Endothelial cell of umbilical vein (primary cell): ENCODE measurements around the gene MUC2. TPM values are rescaled to one million over a fixed set of nuclear protein-coding genes. Genes with fewer than 3 reads are reported as not detected.

Experiments used
- BruUV-seq: library from RNA; stranded (reverse); fragments of 400-500 nt; replicated peaks from 2 replicates; lab custom pipeline; 2021; lab: Mats Ljungman, UMichigan
- CTCF ChIA-PET: fragments of 300-600, 350-600 bp; sonication (Branson Sonifier 250); formaldehyde crosslinking; loops from one replicate; lab custom pipeline; 2021; ENCODE audit warnings: antibody characterized with exemption, inconsistent platforms; lab: Charles Lee
- POLR2A ChIA-PET: fragments of 300-600, 350-600 bp; sonication (Branson Sonifier 250); formaldehyde crosslinking; loops from one replicate; lab custom pipeline; 2021; ENCODE audit warnings: antibody characterized with exemption, inconsistent platforms; lab: Charles Lee
- DNase-seq: peaks from one replicate; pipeline ENCODE4 v3.0.0-alpha.2; 2011; ENCODE audit warnings: low read depth, low spot score
- FAIRE-seq: peaks from 2 replicates; lab custom pipeline; 2011; peaks lifted over from hg19 to GRCh38; lab: Jason Lieb, UNC
- H2AFZ ChIP-seq: 2 replicates; pipeline ENCODE4 v1.6.0; 2012; ENCODE audit warnings: low read depth, low read length, control low read depth, inconsistent platforms
- H3K27ac ChIP-seq: 2 replicates; pipeline ENCODE4 v1.5.1; 2011; ENCODE audit warnings: low read depth, mild to moderate bottlenecking, control low read depth, low read length, moderate library complexity; ENCODE audit not compliant: insufficient read depth
- H3K27me3 ChIP-seq, 2 experiments: 2 replicates each; pipeline versions ENCODE4 v1.6.0 to v1.6.1; 2011; ENCODE audit warnings: low read length in 2 of 2, mixed read lengths in 1 of 2; ENCODE audit not compliant: control insufficient read depth in 2 of 2, insufficient read depth in 2 of 2
- H3K36me3 ChIP-seq, 2 experiments: 2 replicates in 1 of 2; 3 replicates in 1 of 2; pipeline ENCODE4 v1.5.1; 2011; ENCODE audit warnings: low read length in 2 of 2, mild to moderate bottlenecking in 1 of 2, moderate library complexity in 1 of 2; ENCODE audit not compliant: control insufficient read depth in 2 of 2, insufficient read depth in 2 of 2; ENCODE audit errors: extremely low read depth in 1 of 2
- H3K4me1 ChIP-seq: 3 replicates; pipeline ENCODE4 v1.5.1; 2011; ENCODE audit warnings: mild to moderate bottlenecking, low read length; ENCODE audit not compliant: control insufficient read depth, insufficient read depth; ENCODE audit errors: extremely low read depth
- H3K4me2 ChIP-seq: 2 replicates; pipeline ENCODE4 v1.6.1; 2011; ENCODE audit warnings: low read length, control low read depth, mixed read lengths; ENCODE audit not compliant: insufficient read depth
- H3K4me3 ChIP-seq, 3 experiments: fragments of 200-600 bp in 1 of 3; sonication (generic), shearing (Covaris generic) in 1 of 3; replicated peaks in 1 of 3; 2 replicates each; pipeline ENCODE4 v1.5.1; 2011 to 2016; ENCODE audit warnings: control low read depth in 3 of 3, low read length in 3 of 3, mild to moderate bottlenecking in 2 of 3, inconsistent platforms in 1 of 3, low read depth in 1 of 3, moderate library complexity in 1 of 3; ENCODE audit not compliant: insufficient read depth in 1 of 3
- H3K79me2 ChIP-seq: 2 replicates; pipeline ENCODE4 v1.6.0; 2012; ENCODE audit warnings: low read length, inconsistent platforms; ENCODE audit not compliant: control insufficient read depth, insufficient read depth
- H3K9ac ChIP-seq: replicated peaks from 2 replicates; pipeline ENCODE3; 2011; ENCODE audit warnings: low read length, control low read depth; ENCODE audit not compliant: insufficient read depth; ENCODE audit errors: extremely low read depth
- H3K9me1 ChIP-seq: replicated peaks from 3 replicates; pipeline ENCODE4 v1.6.0; 2011; ENCODE audit warnings: mild to moderate bottlenecking, low read length; ENCODE audit not compliant: control insufficient read depth, insufficient read depth; ENCODE audit errors: extremely low read depth
- H3K9me3 ChIP-seq: replicated peaks from 2 replicates; pipeline ENCODE4 v1.5.1; 2012; ENCODE audit warnings: low read length, inconsistent platforms; ENCODE audit not compliant: control insufficient read depth, insufficient read depth
- H4K20me1 ChIP-seq: replicated peaks from 2 replicates; pipeline ENCODE3; 2011; ENCODE audit warnings: mild to moderate bottlenecking, low read length; ENCODE audit not compliant: control insufficient read depth, insufficient read depth; ENCODE audit errors: extremely low read depth
- EZH2 ChIP-seq: IDR thresholded peaks from 2 replicates; pipeline ENCODE4 v1.6.1; 2012; ENCODE audit warnings: borderline replicate concordance, low read depth, mild to moderate bottlenecking, moderate library complexity, low read length, inconsistent platforms; ENCODE audit not compliant: severe bottlenecking
- FOS ChIP-seq: IDR thresholded peaks from 2 replicates; pipeline ENCODE4 v1.6.1; 2011; ENCODE audit warnings: mild to moderate bottlenecking, low read length, moderate library complexity, borderline replicate concordance; ENCODE audit not compliant: insufficient read depth
- GATA2 ChIP-seq: IDR thresholded peaks from 2 replicates; pipeline ENCODE4 v1.7.0; 2011; ENCODE audit warnings: low read depth, mild to moderate bottlenecking, moderate library complexity, mixed read lengths, low read length; ENCODE audit not compliant: insufficient read length, insufficient read depth
- JUN ChIP-seq: IDR thresholded peaks from 2 replicates; pipeline ENCODE4 v1.6.1; 2011; ENCODE audit warnings: borderline replicate concordance, low read depth; ENCODE audit not compliant: insufficient read length, insufficient read depth
- MYC ChIP-seq: IDR thresholded peaks from one replicate; pipeline ENCODE4 v1.6.1; 2011; ENCODE audit warnings: mild to moderate bottlenecking, low read depth, low read length
- POLR2A ChIP-seq: IDR thresholded peaks from 2 replicates; pipeline ENCODE4 v1.6.1; 2012; ENCODE audit warnings: low read depth, mild to moderate bottlenecking, control low read depth, low read length
- POLR2AphosphoS5 ChIP-seq: IDR thresholded peaks from 2 replicates; pipeline ENCODE4 v1.6.1; 2012; ENCODE audit warnings: low read depth, mild to moderate bottlenecking, control low read depth, low read length, moderate library complexity; ENCODE audit not compliant: insufficient read depth
- dilution Hi-C: fragments of 300-500 bp; cut with MboI; formaldehyde crosslinking; loops from one replicate; pipeline ENCODE4 v1.15.0; 2019; ENCODE audit warnings: low sequenced_read_pairs; ENCODE audit not compliant: extremely low pct_ligation_motif_present
- intact Hi-C: fragments of 100-400 bp; cut with micrococcal nuclease; formaldehyde crosslinking; loops from one replicate; pipeline ENCODE4 v1.10.0; 2022
- polyA plus RNA-seq, 4 experiments: library from polyadenylated mRNA; depleted of rRNA in 3 of 4; stranded (reverse) in 3 of 4; unstranded in 1 of 4; fragments of >200 nt; gene quantifications; 2 replicates each; pipeline versions ENCODE4 v1.2.1 to v1.2.3, GENCODE V29; 2011 to 2012; ENCODE audit warnings: missing spikeins in 1 of 4
- total RNA-seq: library from RNA; stranded (reverse); gene quantifications from 2 replicates; pipeline ENCODE4 v1.2.3, GENCODE V29; 2021
- TF ChIP-seq, protein P1 (sequence below): IDR thresholded peaks from 2 replicates; pipeline ENCODE4 v1.6.1; 2011; ENCODE audit not compliant: insufficient read depth, insufficient read length
- TF ChIP-seq, protein P2 (sequence below), 2 donors: IDR thresholded peaks; 1 replicate in 1 of 2; 2 replicates in 1 of 2; pipeline ENCODE4 v1.5.1; 2011; ENCODE audit warnings: low read length in 2 of 2, mild to moderate bottlenecking in 2 of 2, moderate library complexity in 2 of 2, control low read depth in 1 of 2, inconsistent platforms in 1 of 2, low read depth in 1 of 2; ENCODE audit not compliant: insufficient read depth in 1 of 2; ENCODE audit errors: extremely low read depth in 1 of 2

Gene MUC2
- total and polyA plus RNA-seq, 2 donors (not counting 3 experiments of a cell fraction or from before 2014, with no cell fraction given), result not detected

DNA sequence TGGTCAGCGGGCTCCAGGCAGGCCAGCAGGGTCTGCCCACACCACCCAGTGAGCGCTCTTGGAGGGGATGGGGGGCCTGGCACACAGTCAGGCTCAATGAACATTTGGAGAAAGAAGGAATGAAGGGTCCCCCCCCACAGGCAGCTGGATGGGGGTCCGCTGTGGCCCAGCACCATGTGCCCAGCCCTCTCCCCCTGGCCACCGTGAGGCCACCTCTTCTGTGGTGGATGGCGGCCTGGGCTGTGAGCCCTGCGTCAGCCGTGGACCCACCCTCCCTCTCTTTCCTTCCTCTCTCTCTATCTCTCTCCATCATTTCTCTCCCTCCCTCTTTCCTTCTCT, 48.0 kb downstream of the MUC2 start:
- Histone ChIP-seq H3K9me1 (no peaks in the 10 kb centered on the region), H3K4me3 (no peak overlapping the region), H4K20me1 (no peaks in the 10 kb centered on the region), H3K27ac (no peak overlapping the region), H3K9me3 (no peaks in the 10 kb centered on the region), H3K9ac (no peak overlapping the region), H3K79me2 (no peaks in the 10 kb centered on the region), H2AFZ (no peak overlapping the region), H3K4me1 (no peaks in the 10 kb centered on the region), H3K27me3 (no peaks in the 10 kb centered on the region), H3K4me2 (no peak overlapping the region), H3K36me3 (no peaks in the 10 kb centered on the region)
- dilution Hi-C loops (no loop called here), intact Hi-C loops (no loop called here)
- no peak for DNase-seq
- POLR2A ChIA-PET, result no interaction called here
- CTCF ChIA-PET, result no interaction called here
- no peak for TF ChIP-seq GATA2
- FAIRE-seq, result no peak
- no TSS peak for BruUV-seq

DNA sequence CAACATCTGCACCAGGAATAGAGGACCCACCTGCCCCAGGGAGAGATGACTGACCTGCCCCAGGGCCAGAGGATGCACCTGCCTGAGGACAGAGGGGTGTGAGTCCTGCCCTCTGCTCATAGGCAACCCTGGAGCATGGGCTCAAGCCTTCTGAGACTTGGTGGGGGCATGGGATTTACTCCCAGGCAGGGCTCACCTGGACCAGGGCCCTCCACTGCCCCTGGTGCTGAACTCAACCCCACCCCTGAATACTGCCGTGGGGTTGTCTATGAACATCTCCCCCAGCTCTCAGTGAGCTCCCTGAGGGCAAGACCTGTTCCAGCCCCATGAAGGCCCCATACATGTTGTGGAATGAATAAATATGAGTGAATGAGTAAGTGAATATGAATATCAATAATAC, 49.3 kb downstream of the MUC2 start:
- no peak overlapping the region for H3K27ac ChIP-seq
- intact Hi-C loops (no loop called here), dilution Hi-C loops (no loop called here)
- no peak for FAIRE-seq
- ChIA-PET POLR2A (no interaction called here), CTCF (no interaction called here)
- BruUV-seq, result no TSS peak
- H3K27me3 ChIP-seq, result no peaks in the 10 kb centered on the region
- no peaks in the 10 kb centered on the region for H3K4me1 ChIP-seq
- no peak overlapping the region for H3K4me2 ChIP-seq
- DNase-seq, result no peak
- no peaks in the 10 kb centered on the region for H4K20me1 ChIP-seq
- H3K9me3 ChIP-seq, result no peaks in the 10 kb centered on the region
- H2AFZ ChIP-seq, result no peak overlapping the region
- H3K79me2 ChIP-seq, result no peaks in the 10 kb centered on the region
- H3K9me1 ChIP-seq, result no peaks in the 10 kb centered on the region
- no peaks in the 10 kb centered on the region for H3K36me3 ChIP-seq
- H3K4me3 ChIP-seq, result no peak overlapping the region
- TF ChIP-seq GATA2 (no peak), EZH2 (no peak), MYC (no peak), POLR2AphosphoS5 (no peak), POLR2A (no peak), FOS (no peak), JUN (no peak)
- TF ChIP-seq, protein P1, sequence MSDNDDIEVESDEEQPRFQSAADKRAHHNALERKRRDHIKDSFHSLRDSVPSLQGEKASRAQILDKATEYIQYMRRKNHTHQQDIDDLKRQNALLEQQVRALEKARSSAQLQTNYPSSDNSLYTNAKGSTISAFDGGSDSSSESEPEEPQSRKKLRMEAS, result no peak
- TF ChIP-seq, protein P2, sequence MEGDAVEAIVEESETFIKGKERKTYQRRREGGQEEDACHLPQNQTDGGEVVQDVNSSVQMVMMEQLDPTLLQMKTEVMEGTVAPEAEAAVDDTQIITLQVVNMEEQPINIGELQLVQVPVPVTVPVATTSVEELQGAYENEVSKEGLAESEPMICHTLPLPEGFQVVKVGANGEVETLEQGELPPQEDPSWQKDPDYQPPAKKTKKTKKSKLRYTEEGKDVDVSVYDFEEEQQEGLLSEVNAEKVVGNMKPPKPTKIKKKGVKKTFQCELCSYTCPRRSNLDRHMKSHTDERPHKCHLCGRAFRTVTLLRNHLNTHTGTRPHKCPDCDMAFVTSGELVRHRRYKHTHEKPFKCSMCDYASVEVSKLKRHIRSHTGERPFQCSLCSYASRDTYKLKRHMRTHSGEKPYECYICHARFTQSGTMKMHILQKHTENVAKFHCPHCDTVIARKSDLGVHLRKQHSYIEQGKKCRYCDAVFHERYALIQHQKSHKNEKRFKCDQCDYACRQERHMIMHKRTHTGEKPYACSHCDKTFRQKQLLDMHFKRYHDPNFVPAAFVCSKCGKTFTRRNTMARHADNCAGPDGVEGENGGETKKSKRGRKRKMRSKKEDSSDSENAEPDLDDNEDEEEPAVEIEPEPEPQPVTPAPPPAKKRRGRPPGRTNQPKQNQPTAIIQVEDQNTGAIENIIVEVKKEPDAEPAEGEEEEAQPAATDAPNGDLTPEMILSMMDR (IDR thresholded peaks at IDR 0.05; ENCODE audit: extremely low read depth in 1 of 2, insufficient read depth in 1 of 2, low read depth in 1 of 2, low read length in 2 of 2), result no peak
- no peak overlapping the region for H3K9ac ChIP-seq
